Caco-2 (cell line): ENCODE data around the gene CCM2. TPM values are rescaled to one million over a fixed set of nuclear protein-coding genes. Genes with fewer than 3 reads are reported as not detected.

ENCODE experiments used
- BruUV-seq: library from RNA; stranded (reverse); fragments of 400-500 nt; replicated peaks from 2 replicates; lab custom pipeline; 2021; lab: Mats Ljungman, UMichigan
- CTCF ChIA-PET: fragments of 300-600 bp; sonication (Branson Sonifier 250); formaldehyde crosslinking; loops from one replicate; lab custom pipeline; 2022; ENCODE audit warnings: antibody characterized with exemption; lab: Charles Lee
- POLR2A ChIA-PET: fragments of 300-600 bp; sonication (Branson Sonifier 250); formaldehyde crosslinking; loops from one replicate; lab custom pipeline; 2022; ENCODE audit warnings: antibody characterized with exemption; lab: Charles Lee
- DNase-seq, 2 experiments: peaks; one replicate each; pipeline versions ENCODE4 v3.0.0 to v3.0.0-alpha.2; 2020 to 2022
- H3K27me3 ChIP-seq: replicated peaks from 2 replicates; pipeline ENCODE4 v1.6.0; 2011; ENCODE audit warnings: low read length; ENCODE audit not compliant: control insufficient read depth, insufficient read depth
- H3K36me3 ChIP-seq: 2 replicates; pipeline ENCODE4 v1.5.1; 2011; ENCODE audit warnings: low read length; ENCODE audit not compliant: control insufficient read depth, insufficient read depth
- H3K4me1 ChIP-seq: fragments of 250-450 bp; sonication (Bioruptor Pico); 2 replicates; pipeline ENCODE4 v1.5.1; 2020; ENCODE audit warnings: mild to moderate bottlenecking
- H3K4me3 ChIP-seq: 2 replicates; pipeline ENCODE4 v1.5.1; 2011; ENCODE audit warnings: low read depth, mild to moderate bottlenecking, control low read depth, low read length
- H3K9me3 ChIP-seq: fragments of 250-450 bp; sonication (Bioruptor Pico); 2 replicates; pipeline ENCODE4 v1.5.1; 2020; ENCODE audit warnings: mild to moderate bottlenecking, moderate library complexity
- H3K27ac Mint-ChIP-seq: one replicate; pipeline ENCODE4 v1.8.0; 2022; ENCODE audit warnings: mixed read lengths; ENCODE audit not compliant: unreplicated experiment
- H3K27me3 Mint-ChIP-seq: one replicate; pipeline ENCODE4 v1.8.0; 2022; ENCODE audit warnings: mixed read lengths; ENCODE audit not compliant: insufficient read depth, unreplicated experiment
- H3K36me3 Mint-ChIP-seq: one replicate; pipeline ENCODE4 v1.8.0; 2022; ENCODE audit warnings: mild to moderate bottlenecking, mixed read lengths; ENCODE audit not compliant: insufficient read depth, unreplicated experiment
- H3K4me1 Mint-ChIP-seq: one replicate; pipeline ENCODE4 v1.8.0; 2022; ENCODE audit warnings: low read depth, mixed read lengths; ENCODE audit not compliant: unreplicated experiment
- H3K4me3 Mint-ChIP-seq: one replicate; pipeline ENCODE4 v1.8.0; 2022; ENCODE audit warnings: mild to moderate bottlenecking, moderate library complexity, mixed read lengths; ENCODE audit not compliant: unreplicated experiment
- H3K9me3 Mint-ChIP-seq: one replicate; pipeline ENCODE4 v1.8.0; 2022; ENCODE audit warnings: mixed read lengths; ENCODE audit not compliant: unreplicated experiment
- intact Hi-C: fragments of 100-400 bp; cut with micrococcal nuclease; formaldehyde crosslinking; loops from one replicate; pipeline ENCODE4 v1.10.0; 2022; ENCODE audit not compliant: unreplicated experiment
- total RNA-seq: library from RNA; stranded (reverse); gene quantifications from 2 replicates; pipeline ENCODE4 v1.2.3, GENCODE V29; 2022
- TF ChIP-seq, protein P1 (sequence below), 2 experiments: fragments of 200-600 bp in 1 of 2; IDR thresholded peaks; 1 replicate in 1 of 2; 2 replicates in 1 of 2; pipeline versions ENCODE4 v1.5.1 to v1.8.0; 2011 to 2022; ENCODE audit warnings: antibody characterized with exemption in 1 of 2, control low read depth in 1 of 2, inconsistent platforms in 1 of 2, low read depth in 1 of 2, low read length in 1 of 2, mild to moderate bottlenecking in 1 of 2, moderate library complexity in 1 of 2; ENCODE audit not compliant: insufficient read depth in 1 of 2, severe bottlenecking in 1 of 2, unreplicated experiment in 1 of 2

Gene CCM2
- total RNA-seq, 1 experiment from 2014 or later, result 28.2 TPM

- ChIA-PET CTCF (no interaction called here), POLR2A (no interaction called here)
- peaks cover 16% of the 10 kb centered on the region for H3K36me3 Mint-ChIP-seq
- no peak for DNase-seq
- H3K9me3 Mint-ChIP-seq, result no peaks in the 10 kb centered on the region
- no TSS peak for BruUV-seq
- TF ChIP-seq, protein P1, sequence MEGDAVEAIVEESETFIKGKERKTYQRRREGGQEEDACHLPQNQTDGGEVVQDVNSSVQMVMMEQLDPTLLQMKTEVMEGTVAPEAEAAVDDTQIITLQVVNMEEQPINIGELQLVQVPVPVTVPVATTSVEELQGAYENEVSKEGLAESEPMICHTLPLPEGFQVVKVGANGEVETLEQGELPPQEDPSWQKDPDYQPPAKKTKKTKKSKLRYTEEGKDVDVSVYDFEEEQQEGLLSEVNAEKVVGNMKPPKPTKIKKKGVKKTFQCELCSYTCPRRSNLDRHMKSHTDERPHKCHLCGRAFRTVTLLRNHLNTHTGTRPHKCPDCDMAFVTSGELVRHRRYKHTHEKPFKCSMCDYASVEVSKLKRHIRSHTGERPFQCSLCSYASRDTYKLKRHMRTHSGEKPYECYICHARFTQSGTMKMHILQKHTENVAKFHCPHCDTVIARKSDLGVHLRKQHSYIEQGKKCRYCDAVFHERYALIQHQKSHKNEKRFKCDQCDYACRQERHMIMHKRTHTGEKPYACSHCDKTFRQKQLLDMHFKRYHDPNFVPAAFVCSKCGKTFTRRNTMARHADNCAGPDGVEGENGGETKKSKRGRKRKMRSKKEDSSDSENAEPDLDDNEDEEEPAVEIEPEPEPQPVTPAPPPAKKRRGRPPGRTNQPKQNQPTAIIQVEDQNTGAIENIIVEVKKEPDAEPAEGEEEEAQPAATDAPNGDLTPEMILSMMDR (IDR thresholded peaks at IDR 0.05; ENCODE audit: insufficient read depth in 1 of 2, low read depth in 1 of 2, low read length in 1 of 2, severe bottlenecking in 1 of 2, unreplicated experiment in 1 of 2), result no peak
- H3K27ac Mint-ChIP-seq, result no peak overlapping the region
- H3K4me3 ChIP-seq, result no peak overlapping the region
- no peaks in the 10 kb centered on the region for H3K4me1 Mint-ChIP-seq
- intact Hi-C loops, result no loop called here
- H3K4me1 ChIP-seq, result no peaks in the 10 kb centered on the region
- H3K36me3 ChIP-seq, result no peaks in the 10 kb centered on the region; the same call in 1 of the 2 replicates
- H3K9me3 ChIP-seq, result no peaks in the 10 kb centered on the region
- H3K27me3 ChIP-seq, result no peaks in the 10 kb centered on the region
- H3K27me3 Mint-ChIP-seq, result no peaks in the 10 kb centered on the region
- no peak overlapping the region for H3K4me3 Mint-ChIP-seq
These were observed 26.0 kb downstream of the CCM2 start for GRCh38 chr7:45026013-45026412.

- Mint-ChIP-seq H3K27ac (no peak overlapping the region), H3K9me3 (no peaks in the 10 kb centered on the region), H3K36me3 (peaks cover 10% of the 10 kb centered on the region), H3K4me1 (no peaks in the 10 kb centered on the region), H3K27me3 (no peaks in the 10 kb centered on the region), H3K4me3 (no peak overlapping the region)
- ChIA-PET POLR2A (no interaction called here), CTCF (no interaction called here)
- Histone ChIP-seq H3K36me3 (no peaks in the 10 kb centered on the region; the same call in 1 of the 2 replicates), H3K4me1 (no peaks in the 10 kb centered on the region), H3K27me3 (no peaks in the 10 kb centered on the region), H3K9me3 (no peaks in the 10 kb centered on the region), H3K4me3 (no peak overlapping the region)
- TF ChIP-seq, protein P1 (IDR thresholded peaks at IDR 0.05; ENCODE audit: insufficient read depth in 1 of 2, low read depth in 1 of 2, low read length in 1 of 2, severe bottlenecking in 1 of 2, unreplicated experiment in 1 of 2), result no peak
- no peak for DNase-seq
- intact Hi-C loops, result no loop called here
- BruUV-seq, result no TSS peak
These were observed 27.2 kb downstream of the CCM2 start for GRCh38 chr7:45026984-45027773.

DNA sequence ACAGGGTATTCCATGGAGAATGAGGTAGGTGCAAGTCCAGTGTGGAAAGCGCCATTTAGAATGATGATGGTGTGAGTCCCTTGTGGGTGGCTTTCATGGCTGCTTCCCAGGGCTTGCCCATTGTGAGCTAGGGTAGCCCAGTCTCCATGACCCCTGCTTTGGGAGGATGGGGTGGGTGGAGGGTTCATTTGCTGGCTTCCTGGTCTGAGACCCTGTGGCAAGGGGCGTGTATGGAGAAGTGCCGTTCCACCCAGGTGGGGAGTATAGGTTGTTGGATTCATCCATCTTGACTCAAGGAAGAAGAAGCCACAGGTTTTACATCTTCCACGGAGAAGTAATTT is 27.7 kb downstream of the CCM2 start:
- Mint-ChIP-seq H3K27me3 (no peaks in the 10 kb centered on the region), H3K9me3 (no peaks in the 10 kb centered on the region), H3K36me3 (peaks cover 10% of the 10 kb centered on the region), H3K4me3 (no peak overlapping the region), H3K27ac (no peak overlapping the region), H3K4me1 (no peaks in the 10 kb centered on the region)
- ChIA-PET CTCF (no interaction called here), POLR2A (no interaction called here)
- Histone ChIP-seq H3K36me3 (no peaks in the 10 kb centered on the region; the same call in 1 of the 2 replicates), H3K27me3 (no peaks in the 10 kb centered on the region), H3K4me1 (no peaks in the 10 kb centered on the region), H3K9me3 (no peaks in the 10 kb centered on the region), H3K4me3 (no peak overlapping the region)
- intact Hi-C loops, result no loop called here
- DNase-seq, result no peak
- no TSS peak for BruUV-seq
- TF ChIP-seq, protein P1 (IDR thresholded peaks at IDR 0.05; ENCODE audit: insufficient read depth in 1 of 2, low read depth in 1 of 2, low read length in 1 of 2, severe bottlenecking in 1 of 2, unreplicated experiment in 1 of 2), result no peak
